NCI-H748 (cell line): Measurements from ENCODE around the gene DLG2.
"Not testable (repeated sequence)": the region's sequence is repeated elsewhere in the genome, so short reads cannot be mapped to it uniquely, and the experiment has no call there.

ENCODE experiments used
- DNase-seq: peaks from one replicate; lab custom pipeline; 2025; ENCODE audit not compliant: unreplicated experiment; lab: John Stamatoyannopoulos, UW

Gene DLG2

DNA sequence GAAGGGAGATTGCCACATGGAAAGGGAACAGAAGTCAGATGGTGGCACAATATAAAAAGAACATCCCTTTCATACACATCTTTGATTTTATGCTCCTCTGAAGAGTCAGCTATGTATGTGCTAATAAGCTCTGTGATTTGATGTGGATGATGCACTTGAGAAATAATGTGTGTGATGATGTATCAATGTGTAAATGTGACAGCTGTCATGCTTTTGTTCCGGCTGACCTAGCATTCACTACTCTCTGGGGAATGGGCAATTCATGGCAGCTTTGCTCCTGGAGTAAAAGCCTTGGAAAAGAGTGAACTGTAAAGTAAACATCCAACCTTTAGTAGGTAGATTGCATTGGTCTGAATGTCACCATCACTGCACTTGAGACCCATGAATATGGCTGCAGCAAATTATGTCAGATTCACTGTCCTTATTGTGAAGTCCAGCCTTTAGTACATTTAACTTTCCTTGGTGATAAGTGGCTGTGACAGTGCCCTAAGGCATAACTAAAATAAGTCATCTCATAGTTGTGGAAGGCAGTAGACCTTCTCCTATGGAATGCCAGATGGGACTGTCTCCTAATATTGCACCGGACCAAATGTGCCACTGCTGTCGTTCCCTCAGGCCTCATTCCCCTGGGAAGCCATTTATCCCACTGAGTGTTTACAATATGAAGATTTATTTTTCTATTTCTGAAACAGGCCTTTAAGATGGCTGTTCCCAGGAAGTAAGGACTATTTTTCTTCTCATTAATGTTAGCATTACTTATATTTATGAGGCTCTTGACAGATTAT is 2162.8 kb downstream of the DLG2 start:
- peak; percentile 78 for DNase-seq

DNA sequence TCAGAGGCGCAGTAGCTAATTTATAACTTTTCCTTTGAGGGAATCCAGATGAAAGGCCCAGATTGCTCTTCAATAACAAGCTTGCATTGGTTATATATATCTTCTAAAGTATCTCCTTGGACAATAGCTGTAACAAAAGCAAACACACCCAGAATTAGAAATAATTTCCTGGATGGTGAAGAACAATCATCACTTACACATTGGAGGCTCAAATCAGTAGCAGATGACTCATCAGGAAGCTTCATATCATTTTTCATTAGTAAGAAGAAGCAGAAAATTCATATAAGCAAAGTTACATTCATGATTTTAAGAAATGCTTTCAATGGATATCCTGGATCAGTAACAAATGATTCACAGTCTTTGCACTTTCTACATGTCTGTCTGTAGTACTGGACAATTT is 2167.3 kb downstream of the DLG2 start:
- no peak for DNase-seq

DNA sequence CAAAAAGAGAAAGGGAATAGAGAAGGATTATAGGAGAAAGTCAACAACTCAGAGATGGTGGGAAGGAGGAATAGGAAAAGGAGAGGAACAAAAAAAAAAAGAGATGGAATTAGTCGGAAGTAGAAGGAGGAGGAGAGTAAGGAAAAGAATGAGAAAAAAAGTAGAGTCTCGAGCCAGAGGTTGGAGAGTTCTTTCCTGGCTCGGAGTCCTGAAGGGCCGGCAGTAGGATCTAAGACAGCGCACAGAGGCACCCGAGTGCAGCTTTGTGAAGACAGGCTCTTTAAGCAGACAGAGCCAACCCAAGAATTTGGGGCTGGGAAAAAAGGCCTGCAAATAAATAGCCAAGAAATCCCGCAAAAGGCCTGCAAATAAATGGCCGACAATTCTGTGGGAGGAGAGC is 2170.6 kb downstream of the DLG2 start:
- DNase-seq: no peak

DNA sequence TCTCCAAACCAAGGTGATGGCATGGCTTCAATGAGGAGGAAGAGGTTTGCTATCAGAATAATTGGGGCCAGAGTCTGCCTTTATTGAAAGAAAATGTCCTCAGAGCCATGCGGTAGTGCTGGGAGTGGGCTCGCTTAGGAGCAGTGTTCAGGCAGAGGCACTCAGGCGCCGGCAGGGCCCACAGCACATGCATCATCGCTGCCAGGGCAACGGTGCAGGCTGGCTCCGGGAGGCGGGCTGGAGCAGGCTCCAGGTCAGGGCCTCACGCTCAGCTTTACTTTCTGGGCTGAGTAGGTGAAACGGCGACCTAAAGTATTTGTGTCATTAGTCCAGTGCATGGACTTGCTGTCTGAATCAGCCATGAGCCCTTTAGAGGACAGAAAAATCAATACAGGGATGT is 2171.1 kb downstream of the DLG2 start:
- DNase-seq: peak; percentile 6

DNA sequence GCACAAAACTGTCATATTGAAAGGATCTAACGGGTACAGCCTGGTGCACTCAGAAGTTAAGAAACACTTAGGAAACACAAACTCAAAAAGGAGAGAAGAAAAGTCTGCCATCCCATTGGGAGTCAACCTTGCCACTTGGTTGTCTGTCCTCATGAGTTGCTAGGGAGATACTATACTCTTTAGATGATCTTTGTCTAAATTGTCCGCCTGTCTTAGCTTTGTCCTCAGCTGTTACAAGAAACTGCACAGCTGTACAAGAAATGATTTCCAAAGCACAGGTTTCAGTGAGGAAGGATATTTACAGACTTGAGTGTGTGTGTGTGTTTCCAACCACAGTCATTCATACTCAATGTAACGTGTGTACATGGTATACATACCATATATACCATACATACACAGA is 2171.8 kb downstream of the DLG2 start:
- no peak for DNase-seq

DNA sequence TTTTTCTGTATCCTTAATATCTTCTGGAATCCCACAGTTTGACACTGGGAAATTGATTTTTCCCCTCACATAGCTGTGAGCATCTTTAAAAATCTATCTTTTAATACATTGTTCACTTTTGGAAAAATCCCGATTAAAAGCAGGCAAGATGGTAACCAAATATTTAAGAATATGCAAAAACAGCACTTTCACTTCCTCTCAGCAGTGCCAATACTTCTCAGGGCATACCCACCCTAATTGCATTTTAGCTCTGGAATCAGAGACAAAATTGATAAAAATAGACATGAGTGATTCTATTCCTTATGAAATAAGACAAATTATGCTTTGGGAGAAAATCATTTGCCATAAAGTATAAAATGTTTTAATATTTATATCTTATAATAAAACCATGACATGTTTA is 2172.5 kb downstream of the DLG2 start:
- DNase-seq: no peak

DNA sequence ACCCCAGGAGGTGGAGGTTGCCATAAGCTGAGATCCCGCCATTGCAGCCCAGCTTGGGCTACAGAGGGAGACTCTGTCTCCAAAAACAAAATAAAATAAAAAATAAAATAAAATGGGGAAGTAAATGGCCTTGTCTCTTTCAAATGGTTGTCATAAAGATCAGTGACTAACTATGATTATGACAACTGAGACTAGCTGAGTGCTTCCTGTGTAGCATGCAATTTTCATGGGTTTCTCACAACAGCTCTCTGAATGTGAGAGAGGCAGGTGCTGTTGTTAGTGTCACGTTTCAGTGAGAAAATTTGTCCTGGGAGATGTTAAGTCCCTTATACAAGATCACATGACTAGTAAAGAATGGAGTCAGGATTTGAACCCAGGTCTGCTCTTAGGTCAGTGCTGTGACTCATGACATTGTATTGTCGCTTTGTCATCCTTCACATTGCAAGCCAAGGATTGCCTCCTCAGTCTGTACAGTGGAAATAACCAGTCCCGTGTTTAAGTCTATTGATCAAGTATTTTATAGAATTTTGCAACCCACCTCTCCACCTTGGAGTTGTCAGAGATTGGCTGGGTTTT is 2177.7 kb downstream of the DLG2 start:
- DNase-seq: no peak

DNA sequence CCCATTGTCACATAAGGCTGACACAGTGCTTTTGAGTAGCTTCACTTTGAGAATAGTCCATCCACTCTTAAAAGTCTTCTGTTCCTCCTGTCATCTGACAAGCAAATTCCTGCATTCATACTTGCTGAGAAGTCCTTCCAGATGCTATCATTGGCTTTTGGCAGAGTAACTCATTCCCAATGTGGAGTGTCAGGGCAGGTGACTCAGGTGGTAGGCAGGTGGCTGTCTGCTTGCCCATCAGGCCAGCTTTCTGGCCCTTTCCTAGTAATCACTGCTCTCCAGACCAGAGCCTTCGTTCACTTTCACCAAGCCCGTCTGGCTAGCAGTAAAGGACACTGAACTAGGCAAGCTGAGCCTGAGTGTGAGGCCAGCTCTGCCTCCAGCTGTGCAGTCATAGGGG is 2178.5 kb downstream of the DLG2 start:
- no peak for DNase-seq

DNA sequence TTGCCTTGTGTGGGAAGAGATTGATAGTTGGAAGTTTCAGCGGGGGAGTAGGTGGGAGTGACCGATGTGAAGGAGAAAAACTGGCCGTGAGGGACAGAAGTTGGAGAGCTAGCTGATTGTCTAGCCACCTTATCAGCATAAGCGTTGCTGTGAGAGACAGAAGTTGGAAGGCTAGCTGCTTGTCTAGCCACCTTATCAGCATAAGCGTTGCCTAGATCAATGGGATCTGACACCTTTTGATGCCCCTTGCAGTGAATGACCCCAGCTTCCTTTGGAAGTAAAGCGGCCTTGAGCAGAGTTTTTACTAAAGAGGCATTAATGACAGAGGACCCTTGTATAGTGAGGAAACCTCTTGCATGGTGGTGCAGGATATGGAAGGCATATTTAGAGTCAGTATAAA is 2183.3 kb downstream of the DLG2 start:
- not testable (repeated sequence) for DNase-seq

DNA sequence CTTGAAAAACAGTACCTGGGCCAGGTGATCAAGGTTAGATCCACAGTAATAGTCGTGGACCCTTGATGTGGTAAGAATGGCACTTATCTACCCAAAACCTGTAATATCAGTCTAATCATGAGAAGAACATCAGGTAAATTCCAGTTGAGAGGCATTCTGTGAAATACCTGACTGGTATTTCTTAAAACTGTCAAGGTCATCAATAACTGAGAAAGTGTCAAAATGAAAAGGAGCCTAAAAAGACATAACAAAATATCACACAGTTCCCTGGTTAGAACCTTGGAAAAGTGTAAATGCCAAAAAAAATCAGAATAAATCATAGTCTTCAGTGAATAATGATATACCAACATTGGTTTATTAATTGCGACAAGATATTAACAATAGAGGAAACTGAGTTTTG is 2185.5 kb downstream of the DLG2 start:
- no peak for DNase-seq

DNA sequence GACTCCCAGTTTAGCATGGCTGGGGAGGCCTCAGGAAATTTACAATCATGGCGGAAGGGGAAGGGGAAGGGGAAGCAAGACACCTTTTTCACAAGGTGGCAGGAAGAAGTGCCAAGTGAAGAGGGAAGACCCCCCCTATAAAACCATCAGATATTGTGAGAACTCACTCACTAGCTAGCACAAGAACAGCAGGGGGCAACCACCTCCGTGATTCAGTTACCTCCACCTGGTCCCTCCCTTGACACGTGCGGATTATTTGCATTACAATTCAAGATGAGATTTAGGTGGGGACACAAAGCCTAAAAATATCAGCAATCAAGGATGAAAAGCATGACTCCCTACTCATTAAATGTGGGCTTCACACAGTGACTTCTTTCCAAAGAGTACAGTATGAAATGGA is 2186.0 kb downstream of the DLG2 start:
- peak; percentile 32 for DNase-seq

DNA sequence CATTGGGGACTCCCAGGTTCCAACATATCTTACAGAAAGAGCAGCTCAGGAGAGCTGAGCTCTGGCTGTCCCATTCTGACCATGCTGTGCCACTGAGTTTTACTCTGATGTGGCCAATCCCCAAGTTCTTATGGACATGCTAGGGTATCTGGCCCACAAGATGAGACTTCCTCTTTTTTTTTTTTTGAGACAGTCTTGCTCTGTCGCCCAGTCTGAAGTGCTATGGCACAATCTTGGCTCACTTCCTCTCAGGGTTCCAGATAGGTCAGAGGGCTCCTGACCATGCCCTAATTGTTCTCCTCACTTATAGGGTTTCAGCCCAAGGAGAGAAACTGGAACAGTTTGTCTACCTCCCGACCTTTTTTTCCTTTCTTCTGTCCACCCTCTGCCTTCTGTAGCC is 2188.7 kb downstream of the DLG2 start:
- no peak for DNase-seq

DNA sequence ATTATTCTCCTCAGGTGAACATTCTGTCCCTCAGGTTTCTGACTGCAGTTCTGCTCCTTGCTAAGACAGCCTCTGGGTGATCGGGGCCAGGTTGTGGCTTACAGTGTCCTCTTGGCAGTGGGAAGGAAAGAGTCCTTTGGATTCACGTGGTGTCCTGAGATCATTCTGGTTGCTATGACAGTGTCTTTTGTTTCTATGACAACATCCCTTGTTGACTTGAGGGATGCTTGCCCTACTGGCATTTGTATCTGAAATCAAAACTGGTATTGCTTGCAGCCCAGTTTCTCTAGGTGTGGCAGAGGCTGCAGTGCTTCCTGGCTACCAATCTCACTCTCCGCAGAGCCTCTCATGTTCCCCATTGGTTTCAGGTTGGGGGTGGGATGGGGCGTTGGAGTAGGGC is 2189.2 kb downstream of the DLG2 start:
- peak; percentile 55 for DNase-seq

DNA sequence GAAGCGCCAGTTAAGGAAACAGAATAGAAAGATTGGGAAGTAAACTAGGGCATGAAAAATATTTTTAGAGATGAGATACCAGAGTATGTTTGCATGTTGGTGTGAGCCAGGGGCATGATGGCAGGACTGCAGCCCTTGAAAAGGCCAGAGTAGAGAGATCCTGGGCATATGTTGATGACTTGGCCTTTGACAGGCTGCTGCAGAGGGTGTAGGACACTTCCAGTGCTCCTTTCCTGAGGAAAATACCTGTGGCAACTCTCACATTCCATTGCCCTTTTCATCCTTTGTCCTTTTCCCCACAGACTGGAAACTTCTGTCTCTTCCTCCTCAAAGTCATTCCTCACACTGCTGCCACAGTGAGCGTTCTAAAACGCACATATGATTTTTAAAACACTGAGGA is 2190.3 kb downstream of the DLG2 start:
- no peak for DNase-seq

DNA sequence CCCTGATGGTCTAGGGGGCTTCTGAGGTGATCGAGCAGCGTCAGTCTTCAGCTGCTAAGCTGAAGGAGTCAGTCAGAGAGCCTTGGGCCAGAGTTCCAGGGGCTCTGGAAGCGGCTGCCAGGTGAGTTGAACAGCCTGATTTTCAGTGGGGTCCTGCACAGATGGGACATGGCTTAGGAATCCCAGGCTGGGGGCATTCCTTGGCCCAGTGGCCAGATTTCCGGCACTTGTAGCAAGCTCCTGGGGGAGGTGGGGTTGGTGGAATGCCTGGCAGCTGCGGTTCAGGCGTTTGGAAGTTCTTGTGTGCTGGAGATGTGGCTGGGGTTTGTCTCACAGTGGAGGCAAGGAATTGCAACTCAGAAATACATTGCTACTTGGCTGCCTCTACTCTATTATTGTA is 2192.3 kb downstream of the DLG2 start:
- DNase-seq: not testable (repeated sequence)

DNA sequence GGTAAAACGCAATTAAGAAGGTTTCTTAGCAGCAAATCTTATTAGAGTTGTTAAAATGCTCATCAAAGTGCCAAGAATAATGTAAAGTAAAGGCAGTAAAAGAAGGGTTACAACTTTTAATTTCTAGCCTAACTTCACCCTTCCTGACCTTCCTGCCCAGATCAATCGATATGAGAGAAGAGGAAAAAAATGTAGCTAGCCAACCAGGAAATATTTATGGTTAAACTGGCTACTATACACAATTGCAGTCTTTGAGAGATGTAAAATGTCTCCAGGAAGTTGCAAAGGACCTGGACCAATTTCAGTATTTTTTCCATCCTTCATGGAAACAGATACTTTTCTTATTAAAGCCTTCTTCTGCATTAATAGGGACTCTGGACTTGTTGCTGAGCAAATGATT is 2199.2 kb downstream of the DLG2 start:
- DNase-seq: no peak

DNA sequence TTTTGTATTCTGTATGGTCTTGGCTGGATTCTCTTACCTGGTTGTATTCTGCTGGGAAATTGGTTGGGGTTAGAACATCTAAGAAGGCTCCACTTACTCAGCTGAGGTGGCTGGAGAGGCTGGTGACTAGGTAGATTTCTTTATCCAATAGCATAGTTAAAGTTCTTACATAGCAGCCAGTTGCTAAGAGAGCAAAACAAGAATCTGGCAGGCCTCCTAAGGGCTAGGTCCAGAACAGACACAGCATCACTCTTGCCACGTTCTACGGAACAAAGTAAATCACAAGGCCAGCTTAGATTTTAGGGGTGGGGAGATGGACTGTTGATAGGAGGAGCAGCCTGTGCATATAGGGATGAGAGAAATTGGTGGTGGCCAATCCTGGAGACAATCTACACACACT is 2199.6 kb downstream of the DLG2 start:
- DNase-seq: no peak

DNA sequence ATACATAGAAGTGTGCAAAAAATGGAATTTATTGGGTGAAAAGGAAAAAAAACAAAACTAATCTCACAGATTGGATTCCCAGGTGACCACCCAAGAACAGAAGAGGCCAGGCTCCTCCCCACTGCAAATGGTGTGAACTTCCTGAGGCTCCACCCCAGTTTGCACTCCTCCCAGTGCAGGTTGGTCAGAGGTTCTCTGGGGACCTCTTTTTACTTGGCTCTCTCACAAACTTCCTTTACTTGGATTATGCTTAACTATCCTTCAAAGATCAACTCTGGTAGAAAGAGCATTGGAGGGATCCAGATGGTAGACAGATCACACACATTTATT is 2202.0 kb downstream of the DLG2 start:
- DNase-seq: no peak

DNA sequence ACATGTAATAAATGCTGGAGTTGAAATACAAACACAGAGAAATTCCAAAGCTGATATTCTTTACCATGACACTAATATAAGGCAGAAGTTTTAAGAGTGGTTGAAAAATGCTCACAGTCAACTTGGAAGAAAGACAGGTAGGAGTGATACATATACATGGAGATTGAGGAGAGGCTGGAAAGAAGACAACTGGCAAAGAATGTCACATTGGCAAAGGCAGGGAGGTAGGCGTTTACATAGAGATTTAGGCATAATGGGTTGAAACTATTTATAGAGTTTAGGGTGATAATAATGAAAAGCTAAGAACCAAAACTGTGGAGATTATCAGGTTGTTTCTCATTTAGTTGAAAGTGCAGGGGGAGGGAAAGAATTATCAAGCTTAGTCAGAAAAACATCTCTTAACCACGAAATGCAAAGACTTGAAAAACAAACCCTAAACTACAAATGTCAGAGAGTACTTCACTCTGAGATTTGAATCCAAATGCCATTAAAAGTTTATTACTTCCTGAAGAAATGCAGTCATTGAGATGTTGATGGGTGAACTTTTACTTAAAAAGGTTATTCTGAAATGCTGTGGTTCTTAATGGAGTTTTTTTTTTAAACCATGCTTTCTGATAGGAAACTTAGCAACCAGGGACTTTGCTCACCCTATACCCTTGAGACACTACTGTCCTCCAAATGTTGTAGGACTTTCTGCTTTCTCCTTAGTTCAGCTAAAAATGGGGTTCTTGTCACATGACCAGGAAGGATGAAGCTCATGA is 2202.6 kb downstream of the DLG2 start:
- no peak for DNase-seq

DNA sequence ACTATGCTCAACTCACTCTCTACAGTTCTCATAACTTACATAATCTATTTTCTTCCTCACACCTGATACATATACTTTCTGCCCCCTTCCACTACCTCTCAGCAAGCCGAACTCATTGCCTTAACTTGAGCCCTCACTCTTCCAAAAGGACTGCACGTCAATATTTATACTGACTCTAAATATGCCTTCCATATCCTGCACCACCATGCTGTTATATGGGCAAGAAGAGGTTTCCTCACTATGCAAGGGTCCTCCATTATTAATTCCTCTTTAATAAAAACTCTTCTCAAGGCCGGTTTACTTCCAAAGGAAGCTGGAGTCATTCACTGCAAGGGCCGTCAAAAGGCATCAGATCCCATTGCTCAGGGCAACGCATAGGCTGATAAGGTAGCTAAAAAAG is 2204.5 kb downstream of the DLG2 start:
- DNase-seq: not testable (repeated sequence)

DNA sequence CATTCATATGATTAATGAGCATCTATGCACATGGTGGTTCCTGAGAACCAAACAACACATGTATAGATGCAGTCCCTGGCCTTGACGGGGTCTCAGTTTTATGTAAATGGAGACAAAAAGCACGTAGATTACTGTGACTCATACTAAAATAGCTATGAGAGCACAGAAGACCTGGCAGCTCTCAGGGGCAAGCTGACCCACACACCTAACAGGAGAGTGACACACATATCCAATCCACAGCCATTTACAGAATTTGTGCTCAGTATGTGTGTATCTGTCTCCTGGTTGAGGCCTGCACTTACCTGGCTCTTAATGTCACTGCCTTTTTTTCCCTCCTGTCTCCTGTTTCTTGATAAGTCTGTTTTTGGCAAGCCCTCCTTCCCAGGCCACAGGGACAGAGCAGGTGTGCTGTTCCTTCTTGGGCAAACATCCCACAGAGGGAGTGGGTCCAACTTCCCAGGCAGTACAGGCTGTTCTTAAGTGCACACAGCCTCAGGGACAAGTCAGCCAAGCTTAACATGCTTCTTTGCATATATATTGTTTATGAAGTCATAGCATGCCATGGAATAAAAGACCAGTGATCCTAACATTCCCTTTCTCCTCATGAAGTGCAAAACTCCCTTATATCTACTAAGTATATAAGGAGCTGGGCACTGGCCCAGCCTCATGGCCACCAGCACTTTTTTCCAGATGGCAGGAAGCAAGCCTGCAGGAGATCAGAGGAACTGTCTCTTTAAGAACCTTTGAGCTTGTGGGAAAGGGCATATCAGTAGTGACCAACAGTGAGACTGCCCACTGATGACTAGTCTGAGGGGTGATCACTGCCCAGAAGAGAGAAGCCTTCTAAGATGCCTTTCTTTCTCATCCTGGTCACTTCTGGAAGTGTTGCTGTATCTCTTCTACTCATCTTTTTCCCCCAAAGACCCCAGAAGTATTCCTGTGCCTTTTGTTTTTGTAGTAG is 2216.3 kb downstream of the DLG2 start:
- DNase-seq: no peak
